B cell (primary cell): ENCODE results near the gene CTIF. TPM values are rescaled to one million over a fixed set of nuclear protein-coding genes. Genes with fewer than 3 reads are reported as not detected.

Source experiments
- ATAC-seq: fragments of 200-7000 bp; cut with Tn5 transposase; one replicate; pipeline ENCODE4 v1.10.0; 2021; ENCODE audit warnings: low read depth, mild to moderate bottlenecking, moderate number of reproducible peaks, moderate library complexity
- CTCF ChIA-PET: fragments of 350-600 bp; sonication (Branson Sonifier 250); formaldehyde crosslinking; loops from one replicate; lab custom pipeline; 2021; ENCODE audit warnings: antibody characterized with exemption, inconsistent platforms; lab: Charles Lee
- POLR2A ChIA-PET: fragments of 350-600 bp; sonication (Branson Sonifier 250); formaldehyde crosslinking; loops from one replicate; lab custom pipeline; 2021; ENCODE audit warnings: antibody characterized with exemption; lab: Charles Lee
- DNase-seq: peaks from one replicate; pipeline ENCODE4 v3.0.0; 2013
- H2AFZ ChIP-seq: 2 replicates; pipeline ENCODE4 v1.6.1; 2012; ENCODE audit warnings: mild to moderate bottlenecking, low read depth, low read length; ENCODE audit not compliant: insufficient read depth, poor library complexity, severe bottlenecking
- H3K27ac ChIP-seq, 2 donors: 1 replicate in 1 of 2; 2 replicates in 1 of 2; pipeline ENCODE4 v1.5.1; 2012 to 2013; ENCODE audit warnings: low read length in 2 of 2, mild to moderate bottlenecking in 2 of 2, moderate library complexity in 1 of 2
- H3K27me3 ChIP-seq, 4 experiments: fragments of 200-600 bp in 1 of 4; sonication (generic) in 1 of 4; replicated peaks in 1 of 4; 1 replicate in 2 of 4; 2 replicates in 2 of 4; pipeline versions ENCODE4 v1.6.1 to v1.7.0; 2013 to 2016; ENCODE audit warnings: low read length in 3 of 4, mild to moderate bottlenecking in 2 of 4, mixed read lengths in 1 of 4, moderate library complexity in 1 of 4; ENCODE audit not compliant: insufficient read depth in 4 of 4, control insufficient read depth in 3 of 4; ENCODE audit errors: control extremely low read depth in 1 of 4
- H3K36me3 ChIP-seq, 2 experiments: replicated peaks in 1 of 2; 1 replicate in 1 of 2; 2 replicates in 1 of 2; pipeline versions ENCODE4 v1.6.1 to v1.7.1; 2013; ENCODE audit warnings: low read length in 1 of 2; ENCODE audit not compliant: insufficient read depth in 2 of 2, control insufficient read depth in 1 of 2; ENCODE audit errors: control extremely low read depth in 1 of 2, extremely low read depth in 1 of 2
- H3K4me1 ChIP-seq, 2 donors: fragments of 200-600 bp in 1 of 2; sonication (generic) in 1 of 2; 1 replicate in 1 of 2; 2 replicates in 1 of 2; pipeline versions ENCODE4 v1.5.1 to v1.6.1; 2013 to 2017; ENCODE audit warnings: low read length in 2 of 2; ENCODE audit not compliant: control insufficient read depth in 2 of 2, insufficient read depth in 2 of 2
- H3K4me2 ChIP-seq: replicated peaks from 2 replicates; pipeline ENCODE3; 2012; ENCODE audit warnings: mild to moderate bottlenecking, low read depth, low read length; ENCODE audit not compliant: poor library complexity, severe bottlenecking
- H3K4me3 ChIP-seq, 5 experiments: fragments of 200-600 bp in 1 of 5; sonication (generic) in 1 of 5; 1 replicate in 3 of 5; 2 replicates in 2 of 5; pipeline versions ENCODE4 v1.5.1 to v1.7.0; 2011 to 2016; ENCODE audit warnings: low read length in 4 of 5, mild to moderate bottlenecking in 4 of 5, low read depth in 2 of 5, control low read depth in 1 of 5, moderate library complexity in 1 of 5; ENCODE audit not compliant: insufficient read depth in 1 of 5; ENCODE audit errors: control extremely low read depth in 1 of 5, extremely low read depth in 1 of 5
- H3K79me2 ChIP-seq: fragments of 200-600 bp; sonication (generic); one replicate; pipeline ENCODE4 v1.6.0; 2016; ENCODE audit warnings: low read length; ENCODE audit not compliant: control insufficient read depth, insufficient read depth
- H3K9ac ChIP-seq: fragments of 200-600 bp; sonication (generic); 2 replicates; pipeline ENCODE4 v1.6.1; 2017; ENCODE audit warnings: mild to moderate bottlenecking, low read length, moderate library complexity
- H3K9me3 ChIP-seq, 3 donors: one replicate each; pipeline versions ENCODE4 v1.6.1 to v1.7.1; 2013; ENCODE audit warnings: low read length in 2 of 3; ENCODE audit not compliant: control insufficient read depth in 2 of 3, insufficient read depth in 1 of 3; ENCODE audit errors: control extremely low read depth in 1 of 3
- H4K20me1 ChIP-seq: 2 replicates; pipeline ENCODE4 v1.6.0; 2012; ENCODE audit warnings: mild to moderate bottlenecking, low read length; ENCODE audit not compliant: insufficient read depth, control insufficient read depth, poor library complexity, severe bottlenecking
- H3K27ac Mint-ChIP-seq: one replicate; pipeline ENCODE4 v1.8.0; 2021; ENCODE audit warnings: mixed read lengths
- H3K27me3 Mint-ChIP-seq: one replicate; pipeline ENCODE4 v1.8.0; 2021; ENCODE audit warnings: mixed read lengths
- H3K4me1 Mint-ChIP-seq: one replicate; pipeline ENCODE4 v1.8.0; 2021; ENCODE audit warnings: mixed read lengths
- H3K4me3 Mint-ChIP-seq: one replicate; pipeline ENCODE4 v1.8.0; 2021; ENCODE audit warnings: mixed read lengths
- H3K9me3 Mint-ChIP-seq: one replicate; pipeline ENCODE4 v1.8.0; 2022; ENCODE audit warnings: mixed read lengths; ENCODE audit not compliant: insufficient read depth
- EZH2 ChIP-seq: IDR thresholded peaks from 2 replicates; pipeline ENCODE4 v1.6.1; 2012; ENCODE audit warnings: borderline replicate concordance, low read depth, mild to moderate bottlenecking, moderate library complexity, low read length; ENCODE audit not compliant: insufficient read depth, poor library complexity, severe bottlenecking
- WGBS: methylation state at CpG from one replicate; pipeline ENCODE4 v1.1.5; 2013; ENCODE audit warnings: missing lambda C conversion rate; ENCODE audit not compliant: insufficient coverage; 5-methylcytosine and 5-hydroxymethylcytosine counted together
- intact Hi-C: fragments of 100-400 bp; cut with micrococcal nuclease; formaldehyde crosslinking; loops from one replicate; pipeline ENCODE4 v1.10.0; 2022
- polyA plus RNA-seq: library from polyadenylated mRNA; depleted of rRNA; stranded (reverse); fragments of >200 nt; gene quantifications from 2 replicates; pipeline ENCODE4 v1.2.3, GENCODE V29; 2012
- total RNA-seq, 2 donors: library from RNA; stranded (reverse); fragments of 120-200 nt in 1 of 2; gene quantifications; 1 replicate in 1 of 2; 2 replicates in 1 of 2; pipeline versions ENCODE4 v1.2.3 to v1.2.4, GENCODE V29; 2013 to 2022
- TF ChIP-seq, protein P1 (sequence below): fragments of 200-600 bp; IDR thresholded peaks from one replicate; pipeline ENCODE4 v1.8.0; 2022; ENCODE audit warnings: antibody characterized with exemption, mild to moderate bottlenecking

Gene CTIF
- total and polyA plus RNA-seq, 2 donors (not counting 1 experiment from before 2014, with no cell fraction given), result 3.6 to 16.2 TPM

DNA sequence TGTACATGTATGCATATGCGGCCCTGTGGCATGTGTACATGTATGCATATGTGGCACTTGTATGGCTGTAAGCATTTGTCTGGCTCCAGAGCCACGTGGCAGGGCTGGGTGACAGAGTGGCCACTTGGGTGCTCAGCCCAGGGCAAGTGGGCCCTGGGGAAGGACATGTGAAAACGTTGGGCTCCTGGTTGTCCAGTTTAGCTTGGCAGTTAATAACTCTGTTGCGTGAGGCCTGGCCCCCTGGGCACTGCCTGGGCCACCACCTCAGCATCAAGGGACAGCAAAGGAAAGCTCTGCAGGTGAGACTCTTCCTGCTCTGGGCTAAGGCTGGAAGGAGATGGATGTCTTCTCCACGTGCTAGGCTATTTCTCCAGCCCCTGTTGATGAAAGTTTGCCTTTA lies 119.9 kb downstream of the CTIF start:
- Mint-ChIP-seq H3K27ac (no peak overlapping the region), H3K27me3 (no peaks in the 10 kb centered on the region), H3K4me1 (no peaks in the 10 kb centered on the region), H3K4me3 (no peak overlapping the region), H3K9me3 (no peaks in the 10 kb centered on the region)
- no peak for DNase-seq
- Histone ChIP-seq H3K4me2 (no peak overlapping the region), H2AFZ (no peak overlapping the region), H3K9me3 (peaks cover 0 to 3% (median 0%) of the 10 kb centered on the region in 3 donors), H3K4me1 (no peaks in the 10 kb centered on the region), H3K79me2 (no peaks in the 10 kb centered on the region), H3K4me3 (no peak overlapping the region), H3K9ac (no peak overlapping the region), H3K27ac (no peak overlapping the region), H3K36me3 (no peaks in the 10 kb centered on the region), H3K27me3 (no peaks in the 10 kb centered on the region), H4K20me1 (no peaks in the 10 kb centered on the region)
- CTCF ChIA-PET, result no interaction called here
- POLR2A ChIA-PET, result no interaction called here
- TF ChIP-seq, protein P1, sequence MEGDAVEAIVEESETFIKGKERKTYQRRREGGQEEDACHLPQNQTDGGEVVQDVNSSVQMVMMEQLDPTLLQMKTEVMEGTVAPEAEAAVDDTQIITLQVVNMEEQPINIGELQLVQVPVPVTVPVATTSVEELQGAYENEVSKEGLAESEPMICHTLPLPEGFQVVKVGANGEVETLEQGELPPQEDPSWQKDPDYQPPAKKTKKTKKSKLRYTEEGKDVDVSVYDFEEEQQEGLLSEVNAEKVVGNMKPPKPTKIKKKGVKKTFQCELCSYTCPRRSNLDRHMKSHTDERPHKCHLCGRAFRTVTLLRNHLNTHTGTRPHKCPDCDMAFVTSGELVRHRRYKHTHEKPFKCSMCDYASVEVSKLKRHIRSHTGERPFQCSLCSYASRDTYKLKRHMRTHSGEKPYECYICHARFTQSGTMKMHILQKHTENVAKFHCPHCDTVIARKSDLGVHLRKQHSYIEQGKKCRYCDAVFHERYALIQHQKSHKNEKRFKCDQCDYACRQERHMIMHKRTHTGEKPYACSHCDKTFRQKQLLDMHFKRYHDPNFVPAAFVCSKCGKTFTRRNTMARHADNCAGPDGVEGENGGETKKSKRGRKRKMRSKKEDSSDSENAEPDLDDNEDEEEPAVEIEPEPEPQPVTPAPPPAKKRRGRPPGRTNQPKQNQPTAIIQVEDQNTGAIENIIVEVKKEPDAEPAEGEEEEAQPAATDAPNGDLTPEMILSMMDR, result no peak
- no peak for TF ChIP-seq EZH2
- WGBS, result 70% methylated on average over 5 of the region's 5 CpGs
- ATAC-seq, result no peak
- intact Hi-C loops, result no loop called here

DNA sequence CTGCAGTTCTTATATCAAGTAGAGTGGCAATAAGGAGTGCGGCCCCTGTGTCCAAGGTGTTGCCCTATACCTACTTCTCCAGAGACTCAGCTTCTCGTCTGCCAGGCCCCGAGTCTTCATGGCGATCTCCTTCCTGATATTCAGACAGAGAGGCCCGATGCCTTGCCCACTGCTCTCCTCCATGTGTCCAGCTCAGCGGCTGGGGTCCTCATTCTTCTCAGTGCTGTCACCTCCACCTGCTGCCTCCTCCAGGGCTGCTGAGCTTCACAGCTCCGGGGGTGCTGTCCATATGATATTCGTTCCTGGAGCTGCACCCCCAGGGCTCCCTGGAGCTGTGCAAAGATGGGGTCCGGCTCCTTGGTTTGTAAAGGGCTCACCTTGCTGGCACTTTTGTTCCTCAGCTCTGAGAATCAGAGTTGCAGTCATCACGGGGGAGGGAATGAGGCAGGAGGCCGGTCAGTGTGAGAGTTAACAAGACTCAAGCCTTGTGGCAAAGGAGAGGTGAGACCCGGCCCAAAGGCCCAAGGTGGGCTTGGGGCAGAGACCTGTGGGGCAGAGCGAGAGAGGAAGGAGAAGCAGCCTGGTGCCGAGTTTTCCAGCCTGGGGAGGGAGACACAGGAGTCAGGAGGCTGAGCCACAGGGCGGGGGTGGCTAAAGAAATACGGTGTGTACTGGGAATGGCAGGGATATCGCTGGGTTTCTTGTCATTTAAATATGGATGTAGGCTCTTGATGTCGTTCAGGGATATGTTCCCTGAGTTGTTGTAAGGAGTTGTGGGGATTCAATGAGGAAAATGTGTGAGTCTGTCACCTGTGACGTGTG lies 120.6 kb downstream of the CTIF start:
- Histone ChIP-seq H3K4me2 (no peak overlapping the region), H3K4me3 (no peak overlapping the region), H3K36me3 (no peaks in the 10 kb centered on the region), H2AFZ (no peak overlapping the region), H4K20me1 (no peaks in the 10 kb centered on the region), H3K27me3 (no peaks in the 10 kb centered on the region), H3K9me3 (peaks cover 0 to 3% (median 0%) of the 10 kb centered on the region in 3 donors), H3K79me2 (no peaks in the 10 kb centered on the region), H3K9ac (no peak overlapping the region), H3K4me1 (no peaks in the 10 kb centered on the region), H3K27ac (no peak overlapping the region)
- intact Hi-C loops, result no loop called here
- ChIA-PET POLR2A (no interaction called here), CTCF (interaction anchor here (0.6 kb wide), 1 partner anchor 517 kb away, joined by 4 read pairs; no protein-coding TSS in a partner anchor)
- TF ChIP-seq, protein P1, result no peak
- TF ChIP-seq EZH2, result no peak
- no peak overlapping the region for H3K27ac Mint-ChIP-seq
- no peaks in the 10 kb centered on the region for H3K4me1 Mint-ChIP-seq
- ATAC-seq, result no peak
- H3K27me3 Mint-ChIP-seq, result no peaks in the 10 kb centered on the region
- 94% methylated on average over 18 of the region's 19 CpGs for WGBS
- H3K4me3 Mint-ChIP-seq, result no peak overlapping the region
- no peak for DNase-seq
- no peaks in the 10 kb centered on the region for H3K9me3 Mint-ChIP-seq
